ENCODE results near the gene SETDB2.

Gene SETDB2

GRCh38 chr13:49538404-49538803 is 94.3 kb downstream of the SETDB2 start:
- DNase-seq, result no peak

- no peak for DNase-seq
Measured at GRCh38 chr13:49539313-49539712, 95.2 kb downstream of the SETDB2 start.

DNA sequence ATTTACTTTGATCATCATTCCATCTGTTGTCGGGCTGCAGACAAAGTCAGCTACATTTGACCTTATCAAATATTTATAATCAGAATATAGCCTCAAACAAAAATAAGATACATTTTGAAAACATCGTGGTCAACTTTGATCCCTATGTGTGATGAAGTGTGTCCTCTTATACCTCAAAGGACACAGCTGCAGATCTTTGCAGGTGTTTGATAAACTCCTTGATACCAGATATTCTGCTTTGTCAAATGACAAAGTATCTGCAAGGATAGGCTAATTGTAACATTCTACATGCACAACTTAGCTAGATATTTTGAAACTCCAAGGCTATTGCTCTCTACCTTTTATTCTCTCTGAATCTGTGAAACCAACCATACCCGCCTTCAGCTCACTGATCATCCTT is 95.7 kb downstream of the SETDB2 start:
- DNase-seq, result no peak

DNA sequence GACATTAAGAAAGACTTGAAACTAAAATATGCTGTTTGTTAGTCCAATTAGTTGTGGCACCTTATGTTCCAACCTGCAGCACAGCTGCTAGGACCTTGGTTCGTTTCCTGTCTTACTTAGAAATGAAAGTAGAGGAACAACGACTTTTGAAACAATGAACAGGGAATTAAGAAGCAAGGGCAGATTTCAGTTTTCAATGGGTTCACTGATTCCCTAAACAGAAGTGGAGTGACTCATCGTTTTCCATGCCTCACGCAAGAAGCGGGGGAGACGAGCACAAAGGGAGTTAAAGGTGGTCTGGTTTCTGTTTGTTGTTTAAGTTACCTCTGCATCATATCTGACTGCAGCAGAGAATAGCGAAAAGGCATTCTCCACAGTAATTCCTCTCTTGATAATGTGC is 96.5 kb downstream of the SETDB2 start:
- DNase-seq, result no peak

DNA sequence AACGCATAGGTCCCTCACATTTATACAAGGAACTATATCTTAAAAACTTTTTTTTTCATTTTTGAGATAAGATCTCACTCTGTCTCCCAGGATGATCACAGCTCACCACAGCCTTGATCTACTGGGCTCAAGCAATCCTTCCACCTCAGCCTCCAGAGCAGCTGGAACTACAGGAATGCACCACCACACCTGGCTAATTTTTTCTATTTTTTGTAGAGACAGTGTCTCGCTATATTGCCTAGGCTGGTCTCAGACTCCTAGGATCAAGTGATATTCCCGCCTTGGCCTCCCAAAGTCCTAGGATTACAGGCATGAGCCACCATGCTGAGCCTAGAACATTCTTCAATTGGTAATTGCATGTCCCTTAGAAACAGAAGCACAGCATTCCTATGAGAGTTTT is 99.6 kb downstream of the SETDB2 start:
- DNase-seq, result no peak
